ENCODE data around the gene TMC7. TPM values are rescaled to one million over a fixed set of nuclear protein-coding genes. Genes with fewer than 3 reads are reported as not detected.

The TMC7 gene
- total RNA-seq, 1 experiment from 2014 or later = 4.3 TPM

GRCh38 chr16:19084879-19085278 lies 101.1 kb downstream of the TMC7 start:
- H3K79me1 ChIP-seq (ENCODE audit: insufficient read depth, low read depth, low read length, poor library complexity, severe bottlenecking) = no peaks in the 10 kb centered on the region
- H2BK20ac ChIP-seq (ENCODE audit: low read depth, low read length, poor library complexity, severe bottlenecking) = no peak overlapping the region
- H3K27ac Mint-ChIP-seq = no peak overlapping the region
- H3K27me3 Mint-ChIP-seq (ENCODE audit: low read depth) = peaks cover 24% of the 10 kb centered on the region
- no peaks in the 10 kb centered on the region for H3K9me3 ChIP-seq (ENCODE audit: control insufficient read depth, low read depth, low read length)
- no peaks in the 10 kb centered on the region for H3K23me2 ChIP-seq (ENCODE audit: insufficient read length, low read depth, low read length, poor library complexity, severe bottlenecking)
- no peaks in the 10 kb centered on the region for H3K79me2 ChIP-seq (ENCODE audit: insufficient read depth, low read length)
- H3K4me2 ChIP-seq (ENCODE audit: insufficient read depth, insufficient read length, low read length) = no peak overlapping the region
- DNase-seq = no peak
- peaks cover 0 to 6% of the 10 kb centered on the region in 2 experiments; a peak in 1 of 5 replicates for H3K9me3 Mint-ChIP-seq
- peaks cover 7 to 8% of the 10 kb centered on the region in 2 experiments; a peak in 3 of 4 replicates for H3K4me1 Mint-ChIP-seq
- no peak overlapping the region for H2BK120ac ChIP-seq (ENCODE audit: low read depth, low read length, poor library complexity, severe bottlenecking)
- no peaks in the 10 kb centered on the region; the same call in 1 of the 2 replicates for H3K27me3 ChIP-seq (ENCODE audit: insufficient read depth, low read length)
- no peak overlapping the region for H3K4me3 Mint-ChIP-seq
- no peak overlapping the region for H4K91ac ChIP-seq (ENCODE audit: insufficient read length, low read depth, low read length)
- H3K18ac ChIP-seq (ENCODE audit: insufficient read length, low read depth, low read length) = no peak overlapping the region
- H3K4me1 ChIP-seq (ENCODE audit: insufficient read depth, low read length) = no peaks in the 10 kb centered on the region
- H4K5ac ChIP-seq (ENCODE audit: insufficient read length, low read depth, low read length) = no peak overlapping the region
- no peak overlapping the region for H3T11ph ChIP-seq (ENCODE audit: low read length)
- H3K36me3 Mint-ChIP-seq (ENCODE audit: insufficient read depth in 1 of 3, low read depth in 3 of 3) = peaks cover 16 to 20% (median 18%) of the 10 kb centered on the region in 3 experiments
- H3K56ac ChIP-seq (ENCODE audit: insufficient read length, low read depth, low read length) = no peak overlapping the region
- no peak overlapping the region for H3K27ac ChIP-seq (ENCODE audit: insufficient read length, low read depth, low read length)
- H2AFZ ChIP-seq (ENCODE audit: low read length) = no peak overlapping the region
- no peak overlapping the region for H3K9ac ChIP-seq (ENCODE audit: extremely low read depth, insufficient read length, low read length)
- H4K20me1 ChIP-seq (ENCODE audit: control insufficient read depth, insufficient read depth, insufficient read length) = no peaks in the 10 kb centered on the region
- H2BK15ac ChIP-seq (ENCODE audit: low read depth, low read length) = no peak overlapping the region
- H3K4ac ChIP-seq (ENCODE audit: low read depth, low read length) = no peak overlapping the region
- no peak for TF ChIP-seq CTCF (conservative IDR thresholded peaks at IDR 0.05)
- no peak overlapping the region for H2AK5ac ChIP-seq (ENCODE audit: insufficient read length, low read length)
- no peak overlapping the region for H4K8ac ChIP-seq (replicated peaks; ENCODE audit: insufficient read length, low read depth, low read length)
- H3K14ac ChIP-seq (ENCODE audit: insufficient read depth, low read length) = no peak overlapping the region
- no peak overlapping the region for H2BK12ac ChIP-seq (ENCODE audit: insufficient read length, low read depth, low read length)
- H2BK5ac ChIP-seq (ENCODE audit: insufficient read length, low read length) = no peak overlapping the region
- H3K23ac ChIP-seq (ENCODE audit: insufficient read length, low read depth, low read length) = no peak overlapping the region
- no CpG with 5 or more reads among the region's 5 CpGs for WGBS (ENCODE audit: extremely low coverage, insufficient read length, low lambda C conversion rate)
